DMS 273 (cell line): ENCODE data around the gene FAM13A.

Experiments used
- DNase-seq: peaks from one replicate; lab custom pipeline; 2025; ENCODE audit not compliant: unreplicated experiment; lab: John Stamatoyannopoulos, UW

FAM13A gene

GRCh38 chr4:88690355-88690754 lies 366.6 kb downstream of the FAM13A start:
- DNase-seq = no peak

GRCh38 chr4:88681209-88681608 lies 375.8 kb downstream of the FAM13A start:
- DNase-seq = no peak
